ENCODE measurements around the gene ZBTB32.
A peak's percentile ranks its signal among the peaks of the same experiment; 100 is the strongest.

Gene ZBTB32

DNA sequence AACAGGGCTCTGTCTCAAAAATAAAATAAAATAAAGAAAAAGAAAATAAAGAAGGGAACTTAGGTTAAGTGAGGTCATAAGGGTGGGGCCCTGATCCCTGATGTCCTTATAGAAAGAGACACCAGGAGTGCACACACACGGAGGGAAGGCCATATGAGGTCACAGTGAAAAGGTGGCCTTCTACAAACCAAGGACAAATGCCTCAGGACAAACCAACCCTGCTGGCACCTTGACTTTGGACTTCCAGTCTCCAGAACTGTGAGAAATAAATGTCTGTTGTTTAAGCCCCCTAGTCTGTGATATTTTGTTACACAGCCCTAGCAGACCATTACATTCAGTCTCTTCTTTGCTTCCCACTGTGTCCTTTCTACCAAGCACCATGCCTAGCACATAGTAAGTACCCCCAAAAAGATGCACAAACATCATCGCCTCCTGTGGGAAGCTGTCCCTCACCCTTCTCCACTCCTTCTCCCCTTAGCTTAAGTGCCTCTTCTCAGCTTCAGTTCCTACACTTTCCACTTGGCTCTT is 8.4 kb upstream of the ZBTB32 start:
- DNase-seq, result no peak

- no peak for DNase-seq
Measured at GRCh38 chr19:35696835-35697234, 7.5 kb upstream of the ZBTB32 start.

DNA sequence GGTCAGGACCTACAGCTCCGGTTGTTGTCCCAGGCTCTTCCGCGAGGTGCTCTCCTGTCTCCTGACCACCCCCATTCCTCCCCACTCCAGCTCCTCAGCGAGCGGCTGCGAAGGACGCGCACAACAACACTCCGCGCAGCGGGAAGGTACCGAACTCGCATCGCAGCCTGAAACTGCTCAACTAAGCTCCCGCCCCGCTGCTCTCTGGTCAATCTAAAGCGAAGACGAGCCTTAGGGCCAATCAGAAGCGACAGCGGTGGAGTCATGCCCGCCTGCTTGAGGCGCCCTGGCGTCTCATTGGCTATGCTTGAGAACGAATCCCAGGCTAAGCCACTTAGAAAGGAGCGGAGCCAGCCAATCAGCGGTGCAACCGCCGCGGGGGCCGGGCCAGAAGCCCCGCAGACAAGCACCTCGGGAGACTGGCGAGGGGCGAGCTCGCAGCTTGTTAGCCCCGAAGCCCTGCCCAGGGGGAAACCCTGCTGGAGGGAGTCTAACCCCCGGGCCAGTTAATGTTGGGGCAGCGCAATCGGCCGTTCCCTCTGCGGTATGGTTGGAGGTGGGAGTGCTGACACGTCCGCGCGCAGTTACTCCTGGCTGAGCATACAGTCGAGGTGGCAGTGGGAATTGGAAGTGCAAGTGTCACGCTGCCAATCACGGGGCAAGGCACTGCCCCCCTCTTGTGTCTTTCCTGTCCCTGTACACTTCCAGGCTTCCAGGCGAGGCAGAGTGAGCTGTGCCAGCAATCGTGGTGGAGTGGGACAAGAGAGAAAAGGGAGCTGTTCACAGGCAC is 1.9 kb upstream of the ZBTB32 start:
- peak; percentile 98 for DNase-seq

DNA sequence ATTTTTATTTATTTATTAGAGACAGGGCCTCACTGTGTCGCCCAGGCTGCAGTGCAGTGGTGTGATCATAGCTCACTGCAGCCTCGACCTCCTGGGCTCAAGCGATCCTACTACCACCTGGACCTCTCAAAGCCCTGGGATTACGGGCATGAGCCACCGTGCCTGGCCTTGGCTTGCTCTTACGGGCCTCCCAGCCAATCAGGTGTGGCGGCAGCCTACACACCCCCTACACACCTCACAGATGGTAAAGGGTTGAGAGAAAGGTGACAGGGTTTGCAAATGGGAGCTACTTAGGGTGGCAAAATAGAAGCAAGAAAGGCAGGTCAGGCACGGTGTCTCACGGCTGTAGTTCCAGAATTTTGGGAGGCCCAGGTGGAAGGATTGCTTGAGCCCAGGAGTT is 1.0 kb upstream of the ZBTB32 start:
- DNase-seq, result no peak

- no peak for DNase-seq
Measured at GRCh38 chr19:35708391-35708790, 4.0 kb downstream of the ZBTB32 start.

DNA sequence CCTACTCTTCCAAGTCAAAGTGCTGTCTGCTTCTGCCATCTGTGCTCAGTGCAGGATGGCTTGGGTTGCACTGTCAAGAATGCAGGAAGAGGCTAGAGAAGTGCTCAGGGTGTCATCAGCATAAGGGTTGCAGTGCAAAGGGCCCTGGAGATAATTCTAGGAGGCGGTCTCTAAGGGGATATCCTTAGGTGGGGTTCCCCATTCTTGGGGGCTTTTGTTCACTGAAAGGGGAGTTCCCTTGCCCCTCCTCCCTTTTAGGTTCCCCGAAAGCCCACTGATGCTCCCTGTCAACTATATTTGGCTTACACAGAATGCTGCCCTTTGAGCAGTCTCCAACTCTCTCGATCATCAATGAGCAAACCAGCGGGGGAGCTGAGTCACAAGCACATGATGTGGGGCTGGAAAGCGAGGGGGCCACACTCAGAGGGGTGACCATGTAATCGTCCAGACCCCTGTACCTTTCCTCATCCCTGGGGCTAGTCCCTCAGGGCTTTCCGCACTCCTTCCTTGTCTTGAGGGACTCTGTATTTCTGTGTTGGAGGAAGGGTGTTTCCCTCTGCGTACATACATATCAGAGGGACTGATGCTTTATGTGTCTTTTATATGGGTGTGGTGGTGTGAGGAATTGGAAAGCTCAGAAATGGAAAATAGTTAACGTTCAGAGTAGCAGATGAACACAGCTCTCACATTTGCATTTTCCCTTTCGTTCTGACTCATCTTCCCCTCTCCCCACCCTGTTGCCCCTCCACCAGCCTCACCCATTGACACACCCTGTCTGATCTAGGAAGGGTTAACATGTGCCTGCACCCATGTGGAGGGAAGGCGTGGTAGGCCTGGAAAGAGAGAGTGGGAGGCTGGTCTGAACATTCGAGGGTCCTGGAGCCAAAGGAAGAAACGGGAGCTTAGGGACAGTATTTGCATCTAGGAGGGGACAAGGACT is 6.7 kb downstream of the ZBTB32 start:
- DNase-seq, result peak; percentile 48

DNA sequence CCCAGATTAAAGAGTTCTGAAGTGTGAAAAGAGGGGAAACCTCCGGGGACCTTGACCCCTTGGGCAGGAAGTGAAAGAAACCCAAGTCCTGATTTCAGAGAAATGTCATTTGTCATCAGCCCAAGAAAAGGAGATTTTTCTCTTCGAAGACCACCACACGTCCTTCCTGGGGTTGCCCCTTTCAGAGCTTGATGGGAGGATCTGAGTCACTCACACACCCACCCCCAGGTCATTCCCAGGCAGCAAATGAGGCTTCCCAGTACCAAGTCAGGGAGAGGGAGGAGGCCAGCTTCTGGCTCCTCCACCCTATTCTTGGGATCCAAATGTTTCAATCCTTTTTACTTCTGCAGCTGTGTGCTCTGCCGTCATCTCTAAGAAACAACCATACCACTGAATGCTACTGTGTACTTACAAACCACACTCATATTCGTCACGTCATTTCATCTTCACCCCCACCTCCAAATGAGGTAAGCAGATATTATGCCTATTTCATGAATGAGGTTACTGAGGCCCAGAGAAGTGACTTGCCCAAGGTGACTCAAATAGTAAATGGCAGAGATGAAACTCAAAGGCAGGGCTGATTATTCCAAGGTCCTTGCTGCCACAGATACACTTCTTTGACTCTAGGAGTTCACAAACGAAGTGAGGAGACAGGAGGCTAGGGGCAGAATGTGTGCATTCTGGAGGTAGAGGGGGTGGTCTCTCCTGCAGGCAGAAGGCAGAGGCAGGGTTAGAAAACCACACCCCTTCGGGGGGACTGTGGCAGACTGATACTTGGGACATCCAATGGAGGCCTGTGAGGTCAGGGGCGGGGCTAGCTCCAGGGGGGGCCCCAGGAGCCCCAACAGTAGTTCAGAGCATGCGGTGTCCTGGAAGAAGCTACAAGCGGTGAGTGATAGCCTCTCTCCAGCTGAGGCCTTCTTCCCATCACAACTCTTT is 8.5 kb downstream of the ZBTB32 start:
- no peak for DNase-seq

- no peak for DNase-seq
Measured at GRCh38 chr19:35713506-35713850, 9.1 kb downstream of the ZBTB32 start.

DNA sequence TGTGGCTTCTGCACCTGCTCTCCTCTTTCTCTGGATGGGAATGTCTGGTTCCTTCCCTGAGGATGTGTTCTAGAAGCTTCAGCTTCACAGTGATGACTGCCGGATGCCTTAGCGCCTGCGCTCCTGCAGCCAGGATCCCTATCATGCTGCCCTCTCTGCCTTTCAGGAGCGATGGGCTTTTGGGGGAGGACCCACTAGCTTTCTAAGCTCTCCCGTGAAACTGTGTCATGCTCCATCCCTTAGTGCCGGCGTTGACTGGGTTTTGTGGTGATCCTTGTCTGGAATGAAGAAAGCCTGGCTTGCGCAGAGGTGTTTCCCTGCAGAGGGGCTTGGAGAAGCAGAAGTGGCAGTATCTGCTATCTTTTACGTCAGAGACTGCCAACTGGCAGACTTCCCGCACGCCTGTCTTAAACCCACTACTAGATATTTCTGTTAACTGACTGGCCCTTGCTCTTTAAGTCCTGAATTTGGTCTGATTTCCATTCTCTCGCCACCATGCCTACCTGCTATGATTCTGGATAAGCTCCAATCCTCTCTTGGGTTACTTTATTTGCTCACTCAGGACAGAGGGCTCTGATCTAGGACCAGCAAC is 9.6 kb downstream of the ZBTB32 start:
- no peak for DNase-seq

DNA sequence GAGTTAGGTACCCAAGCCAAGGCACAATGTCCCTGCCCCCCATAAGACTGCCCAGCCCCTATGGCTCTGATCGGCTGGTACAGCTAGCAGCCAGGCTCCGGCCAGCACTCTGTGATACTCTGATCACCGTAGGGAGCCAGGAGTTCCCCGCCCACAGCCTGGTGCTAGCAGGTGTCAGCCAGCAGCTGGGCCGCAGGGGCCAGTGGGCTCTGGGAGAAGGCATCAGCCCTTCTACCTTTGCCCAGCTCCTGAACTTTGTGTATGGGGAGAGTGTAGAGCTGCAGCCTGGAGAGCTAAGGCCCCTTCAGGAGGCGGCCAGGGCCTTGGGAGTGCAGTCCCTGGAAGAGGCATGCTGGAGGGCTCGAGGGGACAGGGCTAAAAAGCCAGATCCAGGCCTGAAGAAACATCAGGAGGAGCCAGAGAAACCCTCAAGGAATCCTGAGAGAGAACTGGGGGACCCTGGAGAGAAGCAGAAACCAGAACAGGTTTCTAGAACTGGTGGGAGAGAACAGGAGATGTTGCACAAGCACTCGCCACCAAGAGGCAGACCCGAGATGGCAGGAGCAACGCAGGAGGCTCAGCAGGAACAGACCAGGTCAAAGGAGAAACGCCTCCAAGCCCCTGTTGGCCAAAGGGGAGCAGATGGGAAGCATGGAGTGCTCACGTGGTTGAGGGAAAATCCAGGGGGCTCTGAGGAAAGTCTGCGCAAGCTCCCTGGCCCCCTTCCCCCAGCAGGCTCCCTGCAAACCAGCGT is 10.4 kb downstream of the ZBTB32 start:
- no peak for DNase-seq

DNA sequence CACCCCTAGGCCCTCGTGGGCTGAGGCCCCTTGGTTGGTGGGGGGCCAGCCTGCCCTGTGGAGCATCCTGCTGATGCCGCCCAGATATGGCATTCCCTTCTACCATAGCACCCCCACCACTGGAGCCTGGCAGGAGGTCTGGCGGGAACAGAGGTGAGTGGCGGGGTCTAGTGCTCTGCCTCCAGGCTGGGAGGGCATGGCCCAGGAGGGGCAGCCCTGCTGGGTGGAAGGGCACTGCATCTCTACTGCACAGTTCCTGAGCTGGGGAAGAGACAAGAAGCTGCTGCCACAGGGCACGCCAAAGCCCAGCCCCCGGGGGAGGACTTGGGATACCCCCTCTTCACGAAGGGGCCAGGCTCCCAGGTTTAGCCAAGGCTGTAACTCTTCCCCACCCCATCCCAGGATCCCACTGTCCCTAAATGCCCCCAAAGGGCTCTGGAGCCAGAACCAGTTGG is 11.0 kb downstream of the ZBTB32 start:
- no peak for DNase-seq

GRCh38 chr19:35715981-35716800 is 11.8 kb downstream of the ZBTB32 start:
- DNase-seq, result no peak

GRCh38 chr19:35716801-35717664 is 12.7 kb downstream of the ZBTB32 start:
- DNase-seq, result peak; percentile 93

GRCh38 chr19:35717665-35718344 is 13.4 kb downstream of the ZBTB32 start, which contains the start of gene KMT2B:
TSS of gene KMT2B (plus strand) at chr19:35718003. CDS start at chr19:35718019, 16 bp downstream.
- DNase-seq, result no peak

DNA sequence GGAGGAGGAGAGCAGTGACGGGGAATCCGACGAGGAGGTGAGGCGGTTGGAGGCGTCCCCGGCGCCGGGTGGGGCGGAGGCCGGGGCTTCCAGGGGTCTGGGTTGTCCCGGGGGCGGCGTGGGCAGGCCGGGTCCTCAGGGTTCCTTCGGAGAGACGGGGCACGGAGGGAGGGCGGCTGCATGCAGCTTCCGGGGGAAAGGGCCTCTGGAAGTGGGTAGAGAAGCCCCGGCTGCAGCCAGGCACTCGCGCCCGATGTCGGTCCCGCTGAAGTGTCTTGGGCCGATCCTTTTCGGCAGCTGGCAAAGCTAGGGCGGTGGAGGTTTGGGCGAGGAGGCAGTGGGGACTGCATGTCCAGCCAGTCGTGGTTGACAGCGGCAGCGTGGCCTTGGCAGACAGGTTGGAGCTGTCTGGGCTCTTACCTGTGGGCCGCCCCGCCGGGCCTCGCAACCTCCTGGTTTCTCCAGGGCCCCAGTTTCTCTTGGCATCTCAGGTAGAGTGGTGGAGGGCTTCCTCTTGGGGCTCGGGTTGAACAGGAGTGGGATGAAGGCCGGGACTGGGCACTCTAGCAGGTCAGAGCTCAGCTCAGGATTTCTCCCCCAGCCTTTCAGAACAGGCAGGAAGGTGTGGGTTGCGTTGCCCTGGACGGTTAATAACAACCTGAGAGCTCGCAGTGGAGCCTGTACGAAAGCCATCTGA is 14.1 kb downstream of the ZBTB32 start:
- DNase-seq, result peak; percentile 28

GRCh38 chr19:35719402-35720162 is 15.2 kb downstream of the ZBTB32 start:
- DNase-seq, result no peak

- DNase-seq, result no peak
Measured at GRCh38 chr19:35720163-35720524, 15.8 kb downstream of the ZBTB32 start.

Data from inflammatory macrophage treated with lipopolysaccharide for 4 hours (primary cell).